ENCODE data around the gene ASB6. TPM values are rescaled to one million over a fixed set of nuclear protein-coding genes. Genes with fewer than 3 reads are reported as not detected.

ASB6 gene
- total RNA-seq, 1 donor = 20.3 TPM

DNA sequence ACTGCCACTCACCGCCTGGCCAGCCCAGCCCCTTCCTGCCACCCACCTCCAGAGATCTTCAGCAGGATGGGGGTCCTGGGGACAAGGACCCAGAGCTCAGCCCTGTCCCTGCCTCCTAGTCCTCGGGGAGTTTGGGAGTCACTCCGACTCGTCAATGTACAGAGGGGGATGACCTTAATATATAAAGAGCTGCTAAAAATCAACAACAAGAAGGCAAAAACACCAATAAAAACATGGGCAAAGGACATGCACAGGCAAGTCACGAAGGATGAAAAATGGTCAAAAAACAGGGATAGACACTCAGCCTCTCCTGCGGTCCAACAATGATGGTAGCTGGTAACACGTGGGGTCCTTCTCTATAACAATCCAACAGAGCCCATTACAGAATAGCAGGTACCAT lies 4.7 kb upstream of the ASB6 start:
- TF ChIP-seq, protein P1, sequence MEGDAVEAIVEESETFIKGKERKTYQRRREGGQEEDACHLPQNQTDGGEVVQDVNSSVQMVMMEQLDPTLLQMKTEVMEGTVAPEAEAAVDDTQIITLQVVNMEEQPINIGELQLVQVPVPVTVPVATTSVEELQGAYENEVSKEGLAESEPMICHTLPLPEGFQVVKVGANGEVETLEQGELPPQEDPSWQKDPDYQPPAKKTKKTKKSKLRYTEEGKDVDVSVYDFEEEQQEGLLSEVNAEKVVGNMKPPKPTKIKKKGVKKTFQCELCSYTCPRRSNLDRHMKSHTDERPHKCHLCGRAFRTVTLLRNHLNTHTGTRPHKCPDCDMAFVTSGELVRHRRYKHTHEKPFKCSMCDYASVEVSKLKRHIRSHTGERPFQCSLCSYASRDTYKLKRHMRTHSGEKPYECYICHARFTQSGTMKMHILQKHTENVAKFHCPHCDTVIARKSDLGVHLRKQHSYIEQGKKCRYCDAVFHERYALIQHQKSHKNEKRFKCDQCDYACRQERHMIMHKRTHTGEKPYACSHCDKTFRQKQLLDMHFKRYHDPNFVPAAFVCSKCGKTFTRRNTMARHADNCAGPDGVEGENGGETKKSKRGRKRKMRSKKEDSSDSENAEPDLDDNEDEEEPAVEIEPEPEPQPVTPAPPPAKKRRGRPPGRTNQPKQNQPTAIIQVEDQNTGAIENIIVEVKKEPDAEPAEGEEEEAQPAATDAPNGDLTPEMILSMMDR (IDR thresholded peaks at IDR 0.05; ENCODE audit: insufficient read depth, low read depth, low read length) = no peak
- no peak for DNase-seq (ENCODE audit: low read depth)
- H3K4me3 ChIP-seq (ENCODE audit: low read depth, low read length) = no peak overlapping the region

- DNase-seq (ENCODE audit: low read depth) = no peak
- no peak overlapping the region for H3K4me3 ChIP-seq (ENCODE audit: low read depth, low read length)
- TF ChIP-seq, protein P1 (IDR thresholded peaks at IDR 0.05; ENCODE audit: insufficient read depth, low read depth, low read length) = no peak
These were observed 4.3 kb upstream of the ASB6 start for GRCh38 chr9:129646252-129646651.

GRCh38 chr9:129644902-129645301 lies 3.0 kb upstream of the ASB6 start:
- TF ChIP-seq, protein P1 (IDR thresholded peaks at IDR 0.05; ENCODE audit: insufficient read depth, low read depth, low read length) = no peak
- no peak overlapping the region for H3K4me3 ChIP-seq (ENCODE audit: low read depth, low read length)
- DNase-seq (ENCODE audit: low read depth) = no peak

DNA sequence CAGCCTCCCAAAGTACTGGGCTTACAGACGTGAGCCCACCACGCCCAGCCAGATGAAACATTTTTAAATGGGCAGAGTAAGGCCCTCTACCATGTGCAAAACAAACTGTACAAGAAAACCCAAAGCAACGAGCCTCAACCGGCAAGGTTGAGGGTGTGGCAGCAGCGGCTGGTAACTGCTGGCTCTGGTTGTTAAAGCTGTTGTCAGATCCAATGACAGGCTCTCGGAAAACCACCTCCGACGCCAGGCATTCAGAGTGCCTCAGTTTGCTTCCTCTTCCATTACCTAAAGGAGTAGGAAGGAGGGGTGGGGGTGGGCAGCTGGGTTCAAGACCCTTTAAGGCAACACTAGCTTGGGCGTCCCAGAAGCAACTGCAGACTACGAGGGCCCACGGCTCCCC lies 2.4 kb upstream of the ASB6 start:
- TF ChIP-seq, protein P1 (IDR thresholded peaks at IDR 0.05; ENCODE audit: insufficient read depth, low read depth, low read length) = no peak
- DNase-seq (ENCODE audit: low read depth) = no peak
- H3K4me3 ChIP-seq (ENCODE audit: low read depth, low read length) = no peak overlapping the region

GRCh38 chr9:129643706-129644105 lies 1.8 kb upstream of the ASB6 start:
- DNase-seq (ENCODE audit: low read depth) = no peak
- TF ChIP-seq, protein P1 (IDR thresholded peaks at IDR 0.05; ENCODE audit: insufficient read depth, low read depth, low read length) = no peak
- no peak overlapping the region for H3K4me3 ChIP-seq (ENCODE audit: low read depth, low read length)

DNA sequence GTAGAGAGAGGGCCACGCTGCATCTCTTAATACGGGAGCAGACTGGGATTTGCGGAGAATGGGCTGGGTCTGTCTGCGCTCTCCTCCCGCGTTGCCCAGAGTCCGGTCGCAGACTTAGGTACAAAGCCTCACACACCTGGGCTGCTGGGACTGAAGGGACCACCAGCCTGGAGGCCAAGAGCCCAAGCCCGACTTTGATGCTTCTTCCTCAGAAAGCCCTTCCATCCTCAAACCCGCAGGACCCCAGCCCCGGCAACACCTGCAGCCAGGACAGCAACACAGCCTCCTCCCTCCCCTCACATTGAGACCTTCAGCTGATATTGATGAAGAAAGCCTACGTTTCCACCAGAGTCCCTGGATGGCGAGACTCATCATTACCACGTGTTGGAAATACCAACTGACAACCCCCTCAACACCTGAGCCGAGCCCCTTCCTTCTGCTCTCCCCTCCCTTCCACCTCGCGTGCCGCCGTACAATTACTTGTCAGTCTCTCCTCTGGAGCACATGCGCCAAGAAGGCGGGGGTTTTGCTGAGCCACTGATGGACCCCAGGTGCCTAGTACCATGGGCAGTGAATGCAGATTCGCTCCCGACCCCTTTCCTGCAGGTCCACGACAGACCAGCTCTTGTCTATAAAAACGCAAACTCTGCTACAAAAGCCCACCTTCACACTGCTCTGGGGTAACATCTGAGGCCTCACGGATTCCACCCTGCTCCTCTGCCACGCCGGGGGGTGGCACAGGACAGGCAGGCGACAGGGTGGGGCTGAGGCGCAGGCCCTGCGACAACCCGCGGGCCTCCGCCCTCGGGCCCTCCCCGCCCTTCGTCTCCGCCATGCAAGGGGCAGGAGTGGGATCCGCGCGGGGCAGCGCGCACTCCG lies 841 bp downstream of the ASB6 start:
- H3K4me3 ChIP-seq (ENCODE audit: low read depth, low read length) = peak overlapping the region; percentile 96
- no peak for DNase-seq (ENCODE audit: low read depth)
- TF ChIP-seq, protein P1 (IDR thresholded peaks at IDR 0.05; ENCODE audit: insufficient read depth, low read depth, low read length) = no peak
